Measurements from ENCODE around the gene TMEM219.
"Not testable (repeated sequence)": the region's sequence is repeated elsewhere in the genome, so short reads cannot be mapped to it uniquely, and the experiment has no call there.

Gene TMEM219

DNA sequence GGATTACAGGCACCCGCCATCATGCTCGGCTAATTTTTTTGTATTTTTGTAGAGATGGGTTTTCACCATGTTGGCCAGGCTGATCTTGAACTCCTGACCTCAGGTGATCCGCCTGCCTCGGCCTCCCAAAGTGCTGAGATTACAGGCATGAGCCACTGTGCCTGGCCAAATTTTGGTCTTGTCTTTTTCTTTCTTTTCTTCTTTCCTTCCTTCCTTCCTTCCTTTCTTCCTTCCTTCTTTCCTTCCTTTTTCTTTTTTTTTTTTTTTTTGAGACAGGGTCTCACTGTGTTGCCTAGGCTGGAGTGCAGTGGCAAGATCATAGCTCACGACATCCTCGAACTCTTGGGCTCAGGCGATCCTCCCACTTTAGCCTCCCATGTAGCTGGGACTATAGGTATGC, 53.6 kb downstream of the TMEM219 start:
- H3K9me2 ChIP-seq (replicated peaks; ENCODE audit: low read depth, low read length); H3K9me3 ChIP-seq (ENCODE audit: insufficient read depth, low read depth, low read length); H4K20me1 ChIP-seq (ENCODE audit: insufficient read depth, low read length, poor library complexity, severe bottlenecking); H3K36me3 ChIP-seq (ENCODE audit: insufficient read depth, low read length); H2AFZ ChIP-seq (ENCODE audit: low read length); H3K4me3 ChIP-seq (ENCODE audit: low read length, poor library complexity, severe bottlenecking); H3K4me1 ChIP-seq (ENCODE audit: insufficient read depth, low read length, poor library complexity, severe bottlenecking); H3K79me2 ChIP-seq (ENCODE audit: insufficient read depth, low read length); H3F3A ChIP-seq (ENCODE audit: low read depth); H3K9ac ChIP-seq (ENCODE audit: low read depth, low read length, poor library complexity, severe bottlenecking); H3K27me3 ChIP-seq (ENCODE audit: insufficient read depth, low read length, poor library complexity, severe bottlenecking); H3K4me2 ChIP-seq (ENCODE audit: low read depth, low read length, poor library complexity, severe bottlenecking): not testable (repeated sequence)

DNA sequence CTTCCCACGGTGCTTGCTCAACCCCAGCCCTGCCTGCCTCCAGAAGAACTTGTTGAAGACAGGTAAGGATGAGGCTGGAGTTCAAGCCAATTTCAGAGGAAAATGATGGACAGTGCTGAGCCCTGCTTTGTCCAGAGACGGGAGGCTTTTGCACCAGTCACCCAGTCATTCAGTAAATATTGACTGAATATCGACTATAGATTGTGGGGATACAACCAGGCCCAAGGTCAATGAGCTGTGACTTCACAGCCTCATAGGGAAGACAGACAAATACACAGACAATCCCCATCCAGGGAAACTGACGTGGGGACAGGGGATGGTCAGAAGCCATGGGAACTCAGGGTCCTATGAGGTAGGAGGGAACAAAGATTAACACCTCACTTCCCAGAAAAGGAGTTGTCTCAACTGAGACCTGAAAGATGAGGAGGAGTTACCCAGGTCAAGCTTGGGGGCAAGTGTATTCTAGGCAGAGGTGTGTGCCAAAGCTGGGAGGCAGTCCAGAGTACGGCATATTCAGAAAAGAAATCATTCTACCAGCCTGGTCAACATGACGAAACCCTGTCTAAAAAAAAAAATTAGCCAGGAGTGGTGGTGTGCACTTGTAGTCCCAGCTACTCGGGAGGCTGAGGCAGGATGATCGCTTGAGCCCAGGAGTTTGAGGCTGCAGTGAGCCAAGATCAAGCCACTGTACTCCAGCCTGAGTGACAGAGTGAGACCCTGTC, 54.8 kb downstream of the TMEM219 start:
- H3K36me3 ChIP-seq (ENCODE audit: insufficient read depth, low read length) = no peaks in the 10 kb centered on the region
- H3K27me3 ChIP-seq (ENCODE audit: insufficient read depth, low read length, poor library complexity, severe bottlenecking) = no peaks in the 10 kb centered on the region
- no peaks in the 10 kb centered on the region for H3K9me3 ChIP-seq (ENCODE audit: insufficient read depth, low read depth, low read length)
- no peak overlapping the region for H3K4me2 ChIP-seq (ENCODE audit: low read depth, low read length, poor library complexity, severe bottlenecking)
- no peak overlapping the region for H3K9ac ChIP-seq (ENCODE audit: low read depth, low read length, poor library complexity, severe bottlenecking)
- H3K9me2 ChIP-seq (replicated peaks; ENCODE audit: low read depth, low read length) = no peaks in the 10 kb centered on the region
- TF ChIP-seq, protein P1, sequence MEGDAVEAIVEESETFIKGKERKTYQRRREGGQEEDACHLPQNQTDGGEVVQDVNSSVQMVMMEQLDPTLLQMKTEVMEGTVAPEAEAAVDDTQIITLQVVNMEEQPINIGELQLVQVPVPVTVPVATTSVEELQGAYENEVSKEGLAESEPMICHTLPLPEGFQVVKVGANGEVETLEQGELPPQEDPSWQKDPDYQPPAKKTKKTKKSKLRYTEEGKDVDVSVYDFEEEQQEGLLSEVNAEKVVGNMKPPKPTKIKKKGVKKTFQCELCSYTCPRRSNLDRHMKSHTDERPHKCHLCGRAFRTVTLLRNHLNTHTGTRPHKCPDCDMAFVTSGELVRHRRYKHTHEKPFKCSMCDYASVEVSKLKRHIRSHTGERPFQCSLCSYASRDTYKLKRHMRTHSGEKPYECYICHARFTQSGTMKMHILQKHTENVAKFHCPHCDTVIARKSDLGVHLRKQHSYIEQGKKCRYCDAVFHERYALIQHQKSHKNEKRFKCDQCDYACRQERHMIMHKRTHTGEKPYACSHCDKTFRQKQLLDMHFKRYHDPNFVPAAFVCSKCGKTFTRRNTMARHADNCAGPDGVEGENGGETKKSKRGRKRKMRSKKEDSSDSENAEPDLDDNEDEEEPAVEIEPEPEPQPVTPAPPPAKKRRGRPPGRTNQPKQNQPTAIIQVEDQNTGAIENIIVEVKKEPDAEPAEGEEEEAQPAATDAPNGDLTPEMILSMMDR (conservative IDR thresholded peaks at IDR 0.05; ENCODE audit: low read length) = no peak
- no peak for TF ChIP-seq EZH2phosphoT487 (IDR thresholded peaks at IDR 0.05; ENCODE audit: borderline replicate concordance)
- no peaks in the 10 kb centered on the region for H3F3A ChIP-seq (ENCODE audit: low read depth)
- H3K4me3 ChIP-seq (ENCODE audit: low read length, poor library complexity, severe bottlenecking) = no peak overlapping the region
- no peaks in the 10 kb centered on the region for H3K79me2 ChIP-seq (ENCODE audit: insufficient read depth, low read length)
- H2AFZ ChIP-seq (ENCODE audit: low read length) = no peak overlapping the region
- H4K20me1 ChIP-seq (ENCODE audit: insufficient read depth, low read length, poor library complexity, severe bottlenecking) = no peaks in the 10 kb centered on the region
- H3K4me1 ChIP-seq (ENCODE audit: insufficient read depth, low read length, poor library complexity, severe bottlenecking) = peaks cover 4% of the 10 kb centered on the region

DNA sequence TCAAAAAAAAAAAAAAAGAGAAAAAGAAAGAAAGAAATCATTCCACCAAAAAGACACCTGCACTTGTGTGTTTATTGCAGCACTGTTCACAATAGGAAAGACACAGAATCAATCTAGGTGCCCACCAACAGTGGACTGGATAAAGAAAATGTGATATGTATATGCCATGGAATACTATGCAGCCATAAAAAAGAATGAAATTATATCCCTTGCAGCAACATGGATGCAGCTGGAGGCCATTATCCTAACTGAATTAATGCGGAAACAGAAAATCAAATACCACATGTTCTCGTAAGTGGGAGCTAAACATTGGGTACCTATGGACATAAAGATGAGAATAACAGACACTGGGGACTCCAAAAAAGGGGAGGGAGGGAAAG, 55.4 kb downstream of the TMEM219 start:
- Histone ChIP-seq H3F3A (ENCODE audit: low read depth) (no peaks in the 10 kb centered on the region), H3K36me3 (ENCODE audit: insufficient read depth, low read length) (no peaks in the 10 kb centered on the region), H3K9ac (ENCODE audit: low read depth, low read length, poor library complexity, severe bottlenecking) (no peak overlapping the region), H3K79me2 (ENCODE audit: insufficient read depth, low read length) (no peaks in the 10 kb centered on the region), H3K4me2 (ENCODE audit: low read depth, low read length, poor library complexity, severe bottlenecking) (no peak overlapping the region), H3K9me2 (replicated peaks; ENCODE audit: low read depth, low read length) (no peaks in the 10 kb centered on the region), H3K27me3 (ENCODE audit: insufficient read depth, low read length, poor library complexity, severe bottlenecking) (no peaks in the 10 kb centered on the region), H4K20me1 (ENCODE audit: insufficient read depth, low read length, poor library complexity, severe bottlenecking) (no peaks in the 10 kb centered on the region), H2AFZ (ENCODE audit: low read length) (no peak overlapping the region), H3K9me3 (ENCODE audit: insufficient read depth, low read depth, low read length) (no peaks in the 10 kb centered on the region), H3K4me3 (ENCODE audit: low read length, poor library complexity, severe bottlenecking) (no peak overlapping the region), H3K4me1 (ENCODE audit: insufficient read depth, low read length, poor library complexity, severe bottlenecking) (peaks cover 4% of the 10 kb centered on the region)
- TF ChIP-seq, protein P1 (conservative IDR thresholded peaks at IDR 0.05; ENCODE audit: low read length) = no peak
- TF ChIP-seq EZH2phosphoT487 (IDR thresholded peaks at IDR 0.05; ENCODE audit: borderline replicate concordance) = no peak

DNA sequence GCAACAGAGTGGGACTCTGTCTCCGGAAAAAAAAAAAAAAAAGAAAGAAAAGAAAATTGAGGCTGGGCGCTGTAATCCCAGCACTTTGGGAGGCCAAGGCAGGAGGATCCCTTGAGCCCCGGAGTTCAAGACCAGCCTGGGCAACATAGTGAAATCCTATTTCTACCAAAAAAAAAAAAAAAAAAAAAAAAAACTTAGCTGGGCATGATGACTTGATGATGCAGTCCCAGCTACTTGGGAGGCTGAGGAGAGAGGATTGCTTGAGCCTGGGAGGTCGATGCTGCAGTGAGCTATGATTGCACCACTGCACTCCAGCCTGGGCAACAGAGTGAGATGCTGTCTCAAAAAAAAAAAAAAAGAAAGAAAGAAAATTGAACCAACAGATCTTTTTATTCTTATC, 56.1 kb downstream of the TMEM219 start:
- not testable (repeated sequence) for H2AFZ ChIP-seq (ENCODE audit: low read length); H3K4me2 ChIP-seq (ENCODE audit: low read depth, low read length, poor library complexity, severe bottlenecking); H3K9me2 ChIP-seq (replicated peaks; ENCODE audit: low read depth, low read length); H3F3A ChIP-seq (ENCODE audit: low read depth); H3K9ac ChIP-seq (ENCODE audit: low read depth, low read length, poor library complexity, severe bottlenecking); H3K4me1 ChIP-seq (ENCODE audit: insufficient read depth, low read length, poor library complexity, severe bottlenecking); H3K79me2 ChIP-seq (ENCODE audit: insufficient read depth, low read length); H4K20me1 ChIP-seq (ENCODE audit: insufficient read depth, low read length, poor library complexity, severe bottlenecking); H3K27me3 ChIP-seq (ENCODE audit: insufficient read depth, low read length, poor library complexity, severe bottlenecking); H3K9me3 ChIP-seq (ENCODE audit: insufficient read depth, low read depth, low read length); H3K36me3 ChIP-seq (ENCODE audit: insufficient read depth, low read length); H3K4me3 ChIP-seq (ENCODE audit: low read length, poor library complexity, severe bottlenecking)

Measured in Loucy (cell line).